Neural cell (in vitro differentiated cells): ENCODE measurements around the gene DHRS3. TPM values are rescaled to one million over a fixed set of nuclear protein-coding genes. Genes with fewer than 3 reads are reported as not detected.

Experiments
- H2AFZ ChIP-seq: fragments of 200-600, 300-800 bp; sonication (generic), shearing (Covaris generic); 2 replicates; pipeline ENCODE4 v1.6.0; 2014; ENCODE audit warnings: low read depth, mild to moderate bottlenecking, antibody characterized with exemption, low read length, moderate library complexity
- H3F3A ChIP-seq: fragments of 200-600 bp; shearing (Covaris generic); 2 replicates; pipeline ENCODE4 v1.6.1; 2016; ENCODE audit warnings: mild to moderate bottlenecking, moderate library complexity, mixed read lengths, antibody characterized with exemption, low read length; ENCODE audit not compliant: insufficient read depth, poor library complexity, severe bottlenecking
- H3K27ac ChIP-seq: fragments of 200-600, 300-800 bp; sonication (generic), shearing (Covaris generic); 2 replicates; pipeline ENCODE4 v1.5.1; 2014; ENCODE audit warnings: mild to moderate bottlenecking, low read length, moderate library complexity
- H3K27me3 ChIP-seq: fragments of 300-800, 200-600 bp; sonication (generic), shearing (Covaris generic); 2 replicates; pipeline ENCODE4 v1.6.0; 2014; ENCODE audit warnings: mild to moderate bottlenecking, low read depth, low read length, moderate library complexity; ENCODE audit not compliant: insufficient read depth
- H3K36me3 ChIP-seq: fragments of 300-800, 200-600 bp; sonication (generic), shearing (Covaris generic); 2 replicates; pipeline ENCODE4 v1.5.1; 2014; ENCODE audit warnings: mild to moderate bottlenecking, antibody characterized with exemption, low read length, moderate library complexity; ENCODE audit not compliant: insufficient read depth
- H3K4me2 ChIP-seq: fragments of 300-800, 200-600 bp; sonication (generic), shearing (Covaris generic); 2 replicates; pipeline ENCODE4 v1.6.0; 2014; ENCODE audit warnings: mild to moderate bottlenecking, low read length
- H3K4me3 ChIP-seq: fragments of 300-800, 200-600 bp; sonication (generic), shearing (Covaris generic); 2 replicates; pipeline ENCODE4 v1.5.1; 2014; ENCODE audit warnings: mild to moderate bottlenecking, low read length, moderate library complexity
- H3K79me2 ChIP-seq: fragments of 200-600 bp; shearing (Covaris generic); replicated peaks from 2 replicates; pipeline ENCODE4 v1.6.0; 2014; ENCODE audit warnings: mild to moderate bottlenecking, low read length, moderate library complexity; ENCODE audit not compliant: insufficient read depth
- H3K9ac ChIP-seq: fragments of 300-800, 200-600 bp; sonication (generic), shearing (Covaris generic); 2 replicates; pipeline ENCODE4 v1.6.1; 2016; ENCODE audit warnings: mild to moderate bottlenecking, low read length, mixed read lengths
- H3K9me2 ChIP-seq: fragments of 200-600 bp; shearing (Covaris generic); 2 replicates; pipeline ENCODE4 v1.6.1; 2016; ENCODE audit warnings: mild to moderate bottlenecking, low read length, mixed read lengths; ENCODE audit not compliant: insufficient read depth
- H3K9me3 ChIP-seq: fragments of 200-600, 300-800 bp; sonication (generic), shearing (Covaris generic); 2 replicates; pipeline ENCODE4 v1.6.1; 2016; ENCODE audit warnings: mild to moderate bottlenecking, mixed run types, low read length, moderate library complexity, mixed read lengths
- H4K20me1 ChIP-seq: fragments of 200-600 bp; shearing (Covaris generic); 2 replicates; pipeline ENCODE4 v1.6.1; 2016; ENCODE audit warnings: mild to moderate bottlenecking, mixed run types; ENCODE audit not compliant: insufficient read depth
- EP300 ChIP-seq: fragments of 450-650 bp; conservative IDR thresholded peaks from 2 replicates; pipeline ENCODE4 v1.6.1; 2014; ENCODE audit warnings: antibody characterized with exemption, mild to moderate bottlenecking, moderate library complexity; ENCODE audit not compliant: poor library complexity, severe bottlenecking
- EZH2 ChIP-seq: fragments of 200-600, 300-800 bp; shearing (Covaris generic), sonication (generic); IDR thresholded peaks from 2 replicates; pipeline ENCODE4 v1.6.1; 2014; ENCODE audit warnings: antibody characterized with exemption, low read length, borderline replicate concordance, mild to moderate bottlenecking; ENCODE audit not compliant: insufficient read depth, poor library complexity, severe bottlenecking
- MXI1 ChIP-seq: fragments of 450-650 bp; conservative IDR thresholded peaks from 2 replicates; pipeline ENCODE4 v1.6.1; 2014; ENCODE audit warnings: antibody characterized with exemption, mild to moderate bottlenecking; ENCODE audit not compliant: poor library complexity, severe bottlenecking
- POLR2AphosphoS5 ChIP-seq: IDR thresholded peaks from 2 replicates; pipeline ENCODE4 v1.6.1; 2012
- RAD21 ChIP-seq: fragments of 450-650 bp; conservative IDR thresholded peaks from 2 replicates; pipeline ENCODE4 v1.6.1; 2014; ENCODE audit warnings: antibody characterized with exemption, mild to moderate bottlenecking, moderate library complexity
- SMC3 ChIP-seq: fragments of 450-650 bp; conservative IDR thresholded peaks from 2 replicates; pipeline ENCODE4 v1.6.1; 2014; ENCODE audit warnings: antibody characterized with exemption, mild to moderate bottlenecking, moderate library complexity; ENCODE audit not compliant: poor library complexity
- TAF1 ChIP-seq: IDR thresholded peaks from 2 replicates; pipeline ENCODE4 v1.6.1; 2012; ENCODE audit warnings: low read depth
- polyA plus RNA-seq: library from polyadenylated mRNA; depleted of rRNA; stranded (reverse); fragments of >200 nt; gene quantifications from 2 replicates; pipeline ENCODE4 v1.2.3, GENCODE V29; 2014
- TF ChIP-seq, protein P1 (sequence below): IDR thresholded peaks from 2 replicates; pipeline ENCODE4 v1.6.1; 2012; ENCODE audit warnings: borderline replicate concordance
- TF ChIP-seq, protein P2 (sequence below): fragments of 450-650 bp; IDR thresholded peaks from 2 replicates; pipeline ENCODE4 v1.5.1; 2014; ENCODE audit warnings: antibody characterized with exemption, mild to moderate bottlenecking, moderate library complexity; ENCODE audit not compliant: poor library complexity, severe bottlenecking

The DHRS3 gene
- polyA plus RNA-seq, 1 donor from 2014 or later = 0.22 TPM

- H3K4me2 ChIP-seq = no peak overlapping the region
- no peaks in the 10 kb centered on the region for H3K27me3 ChIP-seq
- H3K79me2 ChIP-seq = no peaks in the 10 kb centered on the region
- no peak overlapping the region for H2AFZ ChIP-seq
- no peak overlapping the region for H3K4me3 ChIP-seq
- no peaks in the 10 kb centered on the region for H3F3A ChIP-seq
- no peaks in the 10 kb centered on the region for H4K20me1 ChIP-seq
- no peak overlapping the region for H3K9ac ChIP-seq
- no peaks in the 10 kb centered on the region for H3K9me3 ChIP-seq
- H3K36me3 ChIP-seq = no peaks in the 10 kb centered on the region
- no peak for TF ChIP-seq SMC3
- no peak for TF ChIP-seq POLR2AphosphoS5
- no peak for TF ChIP-seq TAF1
- no peak for TF ChIP-seq EZH2
- TF ChIP-seq RAD21 = no peak
- no peak for TF ChIP-seq EP300
- TF ChIP-seq MXI1 = no peak
- TF ChIP-seq, protein P1, sequence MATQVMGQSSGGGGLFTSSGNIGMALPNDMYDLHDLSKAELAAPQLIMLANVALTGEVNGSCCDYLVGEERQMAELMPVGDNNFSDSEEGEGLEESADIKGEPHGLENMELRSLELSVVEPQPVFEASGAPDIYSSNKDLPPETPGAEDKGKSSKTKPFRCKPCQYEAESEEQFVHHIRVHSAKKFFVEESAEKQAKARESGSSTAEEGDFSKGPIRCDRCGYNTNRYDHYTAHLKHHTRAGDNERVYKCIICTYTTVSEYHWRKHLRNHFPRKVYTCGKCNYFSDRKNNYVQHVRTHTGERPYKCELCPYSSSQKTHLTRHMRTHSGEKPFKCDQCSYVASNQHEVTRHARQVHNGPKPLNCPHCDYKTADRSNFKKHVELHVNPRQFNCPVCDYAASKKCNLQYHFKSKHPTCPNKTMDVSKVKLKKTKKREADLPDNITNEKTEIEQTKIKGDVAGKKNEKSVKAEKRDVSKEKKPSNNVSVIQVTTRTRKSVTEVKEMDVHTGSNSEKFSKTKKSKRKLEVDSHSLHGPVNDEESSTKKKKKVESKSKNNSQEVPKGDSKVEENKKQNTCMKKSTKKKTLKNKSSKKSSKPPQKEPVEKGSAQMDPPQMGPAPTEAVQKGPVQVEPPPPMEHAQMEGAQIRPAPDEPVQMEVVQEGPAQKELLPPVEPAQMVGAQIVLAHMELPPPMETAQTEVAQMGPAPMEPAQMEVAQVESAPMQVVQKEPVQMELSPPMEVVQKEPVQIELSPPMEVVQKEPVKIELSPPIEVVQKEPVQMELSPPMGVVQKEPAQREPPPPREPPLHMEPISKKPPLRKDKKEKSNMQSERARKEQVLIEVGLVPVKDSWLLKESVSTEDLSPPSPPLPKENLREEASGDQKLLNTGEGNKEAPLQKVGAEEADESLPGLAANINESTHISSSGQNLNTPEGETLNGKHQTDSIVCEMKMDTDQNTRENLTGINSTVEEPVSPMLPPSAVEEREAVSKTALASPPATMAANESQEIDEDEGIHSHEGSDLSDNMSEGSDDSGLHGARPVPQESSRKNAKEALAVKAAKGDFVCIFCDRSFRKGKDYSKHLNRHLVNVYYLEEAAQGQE = no peak
- TF ChIP-seq, protein P2, sequence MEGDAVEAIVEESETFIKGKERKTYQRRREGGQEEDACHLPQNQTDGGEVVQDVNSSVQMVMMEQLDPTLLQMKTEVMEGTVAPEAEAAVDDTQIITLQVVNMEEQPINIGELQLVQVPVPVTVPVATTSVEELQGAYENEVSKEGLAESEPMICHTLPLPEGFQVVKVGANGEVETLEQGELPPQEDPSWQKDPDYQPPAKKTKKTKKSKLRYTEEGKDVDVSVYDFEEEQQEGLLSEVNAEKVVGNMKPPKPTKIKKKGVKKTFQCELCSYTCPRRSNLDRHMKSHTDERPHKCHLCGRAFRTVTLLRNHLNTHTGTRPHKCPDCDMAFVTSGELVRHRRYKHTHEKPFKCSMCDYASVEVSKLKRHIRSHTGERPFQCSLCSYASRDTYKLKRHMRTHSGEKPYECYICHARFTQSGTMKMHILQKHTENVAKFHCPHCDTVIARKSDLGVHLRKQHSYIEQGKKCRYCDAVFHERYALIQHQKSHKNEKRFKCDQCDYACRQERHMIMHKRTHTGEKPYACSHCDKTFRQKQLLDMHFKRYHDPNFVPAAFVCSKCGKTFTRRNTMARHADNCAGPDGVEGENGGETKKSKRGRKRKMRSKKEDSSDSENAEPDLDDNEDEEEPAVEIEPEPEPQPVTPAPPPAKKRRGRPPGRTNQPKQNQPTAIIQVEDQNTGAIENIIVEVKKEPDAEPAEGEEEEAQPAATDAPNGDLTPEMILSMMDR = no peak
- no peak overlapping the region for H3K27ac ChIP-seq
- no peaks in the 10 kb centered on the region for H3K9me2 ChIP-seq
Observed at GRCh38 chr1:12654004-12654567, 36.1 kb upstream of the DHRS3 start.

DNA sequence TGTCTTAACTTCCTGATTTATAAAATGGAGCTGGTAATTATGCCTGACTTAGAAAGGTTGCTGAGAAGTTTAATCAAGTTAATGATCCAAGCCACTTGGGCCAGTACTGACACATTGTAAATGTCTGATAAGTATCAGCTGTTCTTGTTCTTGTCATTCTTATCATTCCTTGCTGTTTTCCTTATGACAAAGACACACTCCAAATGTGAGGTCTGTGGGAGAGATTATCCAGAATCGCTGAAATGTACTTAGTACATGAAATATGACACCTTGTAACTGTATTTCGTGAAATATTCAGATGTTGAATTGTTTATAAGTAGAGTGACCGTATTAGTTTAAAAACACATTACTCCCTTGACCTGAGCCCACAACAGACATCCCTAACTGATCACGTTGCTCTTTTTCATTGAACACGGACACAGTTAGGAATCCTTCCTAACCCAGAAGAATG, 32.0 kb upstream of the DHRS3 start:
- Histone ChIP-seq H3K4me3 (no peak overlapping the region), H3K9me2 (no peaks in the 10 kb centered on the region), H3K9me3 (no peaks in the 10 kb centered on the region), H3K27me3 (no peaks in the 10 kb centered on the region), H3K79me2 (no peaks in the 10 kb centered on the region), H3K36me3 (no peaks in the 10 kb centered on the region), H3K27ac (no peak overlapping the region), H3F3A (no peaks in the 10 kb centered on the region), H2AFZ (no peak overlapping the region), H3K4me2 (no peak overlapping the region), H4K20me1 (no peaks in the 10 kb centered on the region), H3K9ac (no peak overlapping the region)
- TF ChIP-seq EZH2 (no peak), MXI1 (no peak), TAF1 (no peak), SMC3 (no peak), EP300 (no peak), POLR2AphosphoS5 (no peak), RAD21 (no peak)
- TF ChIP-seq, protein P1 = no peak
- TF ChIP-seq, protein P2 = no peak
